H1 (cell line): ENCODE measurements around the gene COX17. TPM values are rescaled to one million over a fixed set of nuclear protein-coding genes. Genes with fewer than 3 reads are reported as not detected.

Source experiments
- CHD1 ChIP-seq: IDR thresholded peaks from 2 replicates; pipeline ENCODE4 v1.6.1; 2012; ENCODE audit warnings: low read depth, low read length, improper control_type of control experiment
- RXRA ChIP-seq: IDR thresholded peaks from 2 replicates; pipeline ENCODE4 v1.6.1; 2011; ENCODE audit warnings: low read depth, mild to moderate bottlenecking, low read length, moderate library complexity; ENCODE audit not compliant: insufficient read depth
- SUZ12 ChIP-seq: fragments of 200-600 bp; sonication (generic); IDR thresholded peaks from 2 replicates; pipeline ENCODE4 v1.6.1; 2012; ENCODE audit warnings: mild to moderate bottlenecking, inconsistent platforms, low read length, moderate library complexity, mixed read lengths
- polyA plus RNA-seq, 7 experiments: library from polyadenylated mRNA; depleted of rRNA in 3 of 7; stranded (reverse) in 5 of 7; unstranded in 2 of 7; fragments of >200 nt in 5 of 7; fragments of 200-250 nt in 2 of 7; gene quantifications; 1 replicate in 5 of 7; 2 replicates in 1 of 7; 4 replicates in 1 of 7; pipeline versions ENCODE4 v1.2.1 to v1.2.3, GENCODE V29; 2011 to 2013; ENCODE audit warnings: missing spikeins in 2 of 7, mixed read lengths in 2 of 7
- total RNA-seq: library from RNA; stranded (reverse); fragmentation: NEBNext Ultra II Directional; extraction: Animal tissue kit (Norgen Biotek cat#: 25700); gene quantifications from 2 replicates; pipeline ENCODE4 v1.2.1, GENCODE V29; 2021
- TF ChIP-seq, protein P1 (sequence below): IDR thresholded peaks from 2 replicates; pipeline ENCODE4 v1.6.1; 2012; ENCODE audit warnings: low read length, inconsistent platforms
- TF ChIP-seq, protein P2 (sequence below): IDR thresholded peaks from 2 replicates; pipeline ENCODE4 v1.6.1; 2011; ENCODE audit warnings: low read depth, mild to moderate bottlenecking, low read length; ENCODE audit not compliant: insufficient read depth

Gene COX17
- total and polyA plus RNA-seq, 2 of the 8 experiments (the other 6 are each of a cell fraction or from before 2014, with no cell fraction given): 34.2 to 43.0 TPM

DNA sequence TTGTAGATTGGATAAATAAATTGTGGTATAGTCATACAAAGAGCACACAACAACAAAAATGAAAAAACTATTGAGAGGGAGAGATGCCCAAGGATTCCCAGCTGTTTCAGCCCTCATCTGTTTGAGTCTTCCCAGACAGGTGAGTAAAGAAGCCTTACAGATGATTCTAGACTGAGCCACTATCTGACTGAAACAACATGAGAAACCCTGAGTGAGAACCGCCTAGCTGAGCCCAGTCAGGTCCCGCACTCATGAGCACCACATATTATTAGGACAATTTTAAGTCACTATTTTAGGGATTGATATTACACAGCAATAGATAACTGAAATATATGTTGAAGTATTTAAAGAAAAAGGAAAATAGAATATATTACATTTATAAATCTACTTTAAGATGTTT is 35.8 kb downstream of the COX17 start (continued):
- TF ChIP-seq, protein P1, sequence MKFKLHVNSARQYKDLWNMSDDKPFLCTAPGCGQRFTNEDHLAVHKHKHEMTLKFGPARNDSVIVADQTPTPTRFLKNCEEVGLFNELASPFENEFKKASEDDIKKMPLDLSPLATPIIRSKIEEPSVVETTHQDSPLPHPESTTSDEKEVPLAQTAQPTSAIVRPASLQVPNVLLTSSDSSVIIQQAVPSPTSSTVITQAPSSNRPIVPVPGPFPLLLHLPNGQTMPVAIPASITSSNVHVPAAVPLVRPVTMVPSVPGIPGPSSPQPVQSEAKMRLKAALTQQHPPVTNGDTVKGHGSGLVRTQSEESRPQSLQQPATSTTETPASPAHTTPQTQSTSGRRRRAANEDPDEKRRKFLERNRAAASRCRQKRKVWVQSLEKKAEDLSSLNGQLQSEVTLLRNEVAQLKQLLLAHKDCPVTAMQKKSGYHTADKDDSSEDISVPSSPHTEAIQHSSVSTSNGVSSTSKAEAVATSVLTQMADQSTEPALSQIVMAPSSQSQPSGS: no peak
- TF ChIP-seq SUZ12 (no peak), RXRA (no peak), CHD1 (no peak)
- TF ChIP-seq, protein P2, sequence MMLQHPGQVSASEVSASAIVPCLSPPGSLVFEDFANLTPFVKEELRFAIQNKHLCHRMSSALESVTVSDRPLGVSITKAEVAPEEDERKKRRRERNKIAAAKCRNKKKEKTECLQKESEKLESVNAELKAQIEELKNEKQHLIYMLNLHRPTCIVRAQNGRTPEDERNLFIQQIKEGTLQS: no peak
